Fibroblast of lung (primary cell): ENCODE measurements around the gene NOTCH2. TPM values are rescaled to one million over a fixed set of nuclear protein-coding genes. Genes with fewer than 3 reads are reported as not detected.

Experiments
- DNase-seq, 2 donors: peaks; one replicate each; pipeline versions ENCODE4 v3.0.0 to v3.0.0-alpha.2; 2010; ENCODE audit warnings: low read depth in 2 of 2
- H2AFZ ChIP-seq: 2 replicates; pipeline ENCODE4 v1.5.1; 2012; ENCODE audit warnings: low read length, control low read depth, inconsistent platforms
- H3K27ac ChIP-seq: 2 replicates; pipeline ENCODE4 v1.5.1; 2011; ENCODE audit warnings: low read length, control low read depth; ENCODE audit not compliant: insufficient read depth
- H3K27me3 ChIP-seq: 2 replicates; pipeline ENCODE4 v1.5.1; 2011; ENCODE audit warnings: mild to moderate bottlenecking, low read length; ENCODE audit not compliant: control insufficient read depth, insufficient read depth
- H3K36me3 ChIP-seq: 2 replicates; pipeline ENCODE4 v1.5.1; 2011; ENCODE audit warnings: low read length; ENCODE audit not compliant: control insufficient read depth, insufficient read depth
- H3K4me1 ChIP-seq: 2 replicates; pipeline ENCODE4 v1.5.1; 2011; ENCODE audit warnings: low read length; ENCODE audit not compliant: control insufficient read depth, insufficient read depth; ENCODE audit errors: extremely low read depth
- H3K4me2 ChIP-seq: 2 replicates; pipeline ENCODE4 v1.5.1; 2011; ENCODE audit warnings: low read length, control low read depth; ENCODE audit not compliant: insufficient read depth; ENCODE audit errors: extremely low read depth
- H3K4me3 ChIP-seq, 4 experiments: fragments of 200-600 bp in 1 of 4; sonication (generic) in 1 of 4; replicated peaks in 1 of 4; 2 replicates each; pipeline ENCODE4 v1.5.1; 2011 to 2016; ENCODE audit warnings: low read length in 4 of 4, low read depth in 3 of 4, mild to moderate bottlenecking in 3 of 4, control low read depth in 2 of 4, inconsistent platforms in 1 of 4, mixed read lengths in 1 of 4; ENCODE audit not compliant: insufficient read depth in 1 of 4; ENCODE audit errors: control extremely low read depth in 1 of 4
- H3K79me2 ChIP-seq: 2 replicates; pipeline ENCODE4 v1.5.1; 2012; ENCODE audit warnings: mild to moderate bottlenecking, low read length, inconsistent platforms; ENCODE audit not compliant: control insufficient read depth, insufficient read depth
- H3K9ac ChIP-seq: 2 replicates; pipeline ENCODE4 v1.5.1; 2011; ENCODE audit warnings: mild to moderate bottlenecking, low read length, control low read depth; ENCODE audit not compliant: insufficient read depth
- H3K9me3 ChIP-seq: 2 replicates; pipeline ENCODE4 v1.5.1; 2012; ENCODE audit warnings: low read depth, low read length; ENCODE audit not compliant: control insufficient read depth, insufficient read depth
- H4K20me1 ChIP-seq: 2 replicates; pipeline ENCODE4 v1.5.1; 2011; ENCODE audit warnings: low read length; ENCODE audit not compliant: control insufficient read depth, insufficient read depth; ENCODE audit errors: extremely low read depth
- CTCF ChIP-seq, 2 donors: IDR thresholded peaks in 1 of 2; conservative IDR thresholded peaks in 1 of 2; 1 replicate in 1 of 2; 2 replicates in 1 of 2; pipeline ENCODE4 v1.5.1; 2011 to 2012; ENCODE audit warnings: low read length in 2 of 2, control low read depth in 1 of 2, inconsistent platforms in 1 of 2, low read depth in 1 of 2, mild to moderate bottlenecking in 1 of 2
- EZH2 ChIP-seq: IDR thresholded peaks from 2 replicates; pipeline ENCODE4 v1.5.1; 2012; ENCODE audit warnings: low read length, control low read depth, mild to moderate bottlenecking; ENCODE audit errors: missing control alignments
- polyA plus RNA-seq, 2 donors: library from polyadenylated mRNA; depleted of rRNA in 1 of 2; stranded (reverse) in 1 of 2; unstranded in 1 of 2; fragments of >200 nt; gene quantifications; 2 replicates each; pipeline ENCODE4 v1.2.1, GENCODE V29; 2011 to 2012; ENCODE audit warnings: missing spikeins in 1 of 2
- total RNA-seq: library from RNA; depleted of rRNA; stranded (reverse); fragments of >200 nt; gene quantifications from 2 replicates; pipeline ENCODE4 v1.2.1, GENCODE V29; 2014

The NOTCH2 gene
- total and polyA plus RNA-seq, 2 donors (not counting 1 experiment from before 2014, with no cell fraction given), result 86.3 to 204 TPM

- no peak overlapping the region for H3K4me2 ChIP-seq
- no peaks in the 10 kb centered on the region for H3K4me1 ChIP-seq
- DNase-seq, result no peak
- no peaks in the 10 kb centered on the region for H3K79me2 ChIP-seq
- no peak overlapping the region for H2AFZ ChIP-seq
- no peaks in the 10 kb centered on the region for H3K36me3 ChIP-seq
- TF ChIP-seq CTCF (conservative IDR thresholded peaks at IDR 0.05 in 1 of 2, IDR thresholded peaks at IDR 0.05 in 1 of 2; ENCODE audit: low read depth in 1 of 2, low read length in 2 of 2) (no peak), EZH2 (no peak)
- H3K4me3 ChIP-seq, result no peak overlapping the region
- H3K27ac ChIP-seq, result no peak overlapping the region
- H3K9me3 ChIP-seq, result no peaks in the 10 kb centered on the region
- no peaks in the 10 kb centered on the region for H3K27me3 ChIP-seq
- H4K20me1 ChIP-seq, result no peaks in the 10 kb centered on the region
- no peak overlapping the region for H3K9ac ChIP-seq
These were observed 166.0 kb downstream of the NOTCH2 start for GRCh38 chr1:119903443-119903835.

GRCh38 chr1:119902775-119903442 is 166.6 kb downstream of the NOTCH2 start:
- TF ChIP-seq EZH2, result no peak
- TF ChIP-seq CTCF (conservative IDR thresholded peaks at IDR 0.05 in 1 of 2, IDR thresholded peaks at IDR 0.05 in 1 of 2; ENCODE audit: low read depth in 1 of 2, low read length in 2 of 2), result no peak

GRCh38 chr1:119898981-119899720 is 170.3 kb downstream of the NOTCH2 start:
- no peaks in the 10 kb centered on the region for H3K27me3 ChIP-seq
- H2AFZ ChIP-seq, result no peak overlapping the region
- DNase-seq, result no peak
- TF ChIP-seq EZH2, result no peak
- no peak for TF ChIP-seq CTCF (conservative IDR thresholded peaks at IDR 0.05 in 1 of 2, IDR thresholded peaks at IDR 0.05 in 1 of 2; ENCODE audit: low read depth in 1 of 2, low read length in 2 of 2)
- H3K4me2 ChIP-seq, result no peak overlapping the region
- H3K4me1 ChIP-seq, result no peaks in the 10 kb centered on the region
- H3K9me3 ChIP-seq, result no peaks in the 10 kb centered on the region
- H3K36me3 ChIP-seq, result no peaks in the 10 kb centered on the region
- no peak overlapping the region for H3K4me3 ChIP-seq
- H3K9ac ChIP-seq, result no peak overlapping the region
- H3K79me2 ChIP-seq, result no peaks in the 10 kb centered on the region
- H4K20me1 ChIP-seq, result no peaks in the 10 kb centered on the region
- no peak overlapping the region for H3K27ac ChIP-seq

More at GRCh38 chr1:119902775-119903442, 166.6 kb downstream of the NOTCH2 start:
- Histone ChIP-seq H3K27ac (no peak overlapping the region), H3K9ac (no peak overlapping the region), H3K4me1 (no peaks in the 10 kb centered on the region), H3K9me3 (no peaks in the 10 kb centered on the region), H2AFZ (no peak overlapping the region), H4K20me1 (no peaks in the 10 kb centered on the region), H3K79me2 (no peaks in the 10 kb centered on the region), H3K4me2 (no peak overlapping the region), H3K4me3 (no peak overlapping the region), H3K36me3 (no peaks in the 10 kb centered on the region), H3K27me3 (no peaks in the 10 kb centered on the region)
- no peak for DNase-seq
